ENCODE results near the gene SOWAHA. TPM values are rescaled to one million over a fixed set of nuclear protein-coding genes. Genes with fewer than 3 reads are reported as not detected.

Gene SOWAHA
- total RNA-seq, 1 experiment from 2014 or later, result 0.20 TPM

DNA sequence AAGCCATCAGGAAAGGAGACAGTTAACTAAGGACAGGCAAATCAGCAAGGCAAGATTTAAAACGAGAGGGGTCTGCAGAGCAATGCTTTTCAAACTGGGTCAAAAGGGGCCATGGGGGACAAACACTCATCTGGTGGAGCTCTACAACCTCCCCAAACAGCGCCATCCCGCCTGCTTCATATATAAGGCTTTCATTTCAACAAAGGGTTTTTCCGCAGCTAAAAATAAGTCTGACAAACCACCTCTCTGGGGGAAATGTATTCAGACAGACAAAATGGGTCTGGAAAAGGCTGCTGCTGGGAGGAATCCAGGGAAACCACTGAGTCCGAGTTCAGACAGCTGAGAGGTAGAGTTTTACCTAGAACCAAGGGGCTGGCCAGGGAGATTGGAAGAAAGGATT is 27.7 kb upstream of the SOWAHA start:
- H3K9me3 Mint-ChIP-seq, result no peaks in the 10 kb centered on the region
- Histone ChIP-seq H3K79me2 (ENCODE audit: insufficient read depth, low read length) (no peaks in the 10 kb centered on the region), H3K14ac (ENCODE audit: insufficient read depth, low read length) (no peak overlapping the region), H4K91ac (ENCODE audit: insufficient read length, low read depth, low read length) (no peak overlapping the region), H4K8ac (replicated peaks; ENCODE audit: insufficient read length, low read depth, low read length) (no peak overlapping the region), H4K20me1 (ENCODE audit: control insufficient read depth, insufficient read depth, insufficient read length) (no peaks in the 10 kb centered on the region), H2AFZ (ENCODE audit: low read length) (no peak overlapping the region), H3K4ac (ENCODE audit: low read depth, low read length) (no peak overlapping the region), H3K79me1 (ENCODE audit: insufficient read depth, low read depth, low read length, poor library complexity, severe bottlenecking) (no peaks in the 10 kb centered on the region), H3K27ac (ENCODE audit: insufficient read length, low read depth, low read length) (no peak overlapping the region), H3K4me1 (ENCODE audit: insufficient read depth, low read length) (no peaks in the 10 kb centered on the region), H3K9me3 (ENCODE audit: control insufficient read depth, low read depth, low read length) (no peaks in the 10 kb centered on the region), H2BK12ac (ENCODE audit: insufficient read length, low read depth, low read length) (no peak overlapping the region), H3K56ac (ENCODE audit: insufficient read length, low read depth, low read length) (no peak overlapping the region), H3K27me3 (ENCODE audit: insufficient read depth, low read length) (no peaks in the 10 kb centered on the region), H2BK20ac (ENCODE audit: low read depth, low read length, poor library complexity, severe bottlenecking) (no peak overlapping the region), H2BK120ac (ENCODE audit: low read depth, low read length, poor library complexity, severe bottlenecking) (no peak overlapping the region), H3K23ac (ENCODE audit: insufficient read length, low read depth, low read length) (no peak overlapping the region), H3K23me2 (ENCODE audit: insufficient read length, low read depth, low read length, poor library complexity, severe bottlenecking) (no peaks in the 10 kb centered on the region), H3T11ph (ENCODE audit: low read length) (no peak overlapping the region), H2AK5ac (ENCODE audit: insufficient read length, low read length) (no peak overlapping the region), H2BK15ac (ENCODE audit: low read depth, low read length) (no peak overlapping the region), H3K4me2 (ENCODE audit: insufficient read depth, insufficient read length, low read length) (no peak overlapping the region), H4K5ac (ENCODE audit: insufficient read length, low read depth, low read length) (no peak overlapping the region), H3K18ac (ENCODE audit: insufficient read length, low read depth, low read length) (no peak overlapping the region), H3K9ac (ENCODE audit: extremely low read depth, insufficient read length, low read length) (no peak overlapping the region), H2BK5ac (ENCODE audit: insufficient read length, low read length) (no peak overlapping the region)
- TF ChIP-seq, protein P1, sequence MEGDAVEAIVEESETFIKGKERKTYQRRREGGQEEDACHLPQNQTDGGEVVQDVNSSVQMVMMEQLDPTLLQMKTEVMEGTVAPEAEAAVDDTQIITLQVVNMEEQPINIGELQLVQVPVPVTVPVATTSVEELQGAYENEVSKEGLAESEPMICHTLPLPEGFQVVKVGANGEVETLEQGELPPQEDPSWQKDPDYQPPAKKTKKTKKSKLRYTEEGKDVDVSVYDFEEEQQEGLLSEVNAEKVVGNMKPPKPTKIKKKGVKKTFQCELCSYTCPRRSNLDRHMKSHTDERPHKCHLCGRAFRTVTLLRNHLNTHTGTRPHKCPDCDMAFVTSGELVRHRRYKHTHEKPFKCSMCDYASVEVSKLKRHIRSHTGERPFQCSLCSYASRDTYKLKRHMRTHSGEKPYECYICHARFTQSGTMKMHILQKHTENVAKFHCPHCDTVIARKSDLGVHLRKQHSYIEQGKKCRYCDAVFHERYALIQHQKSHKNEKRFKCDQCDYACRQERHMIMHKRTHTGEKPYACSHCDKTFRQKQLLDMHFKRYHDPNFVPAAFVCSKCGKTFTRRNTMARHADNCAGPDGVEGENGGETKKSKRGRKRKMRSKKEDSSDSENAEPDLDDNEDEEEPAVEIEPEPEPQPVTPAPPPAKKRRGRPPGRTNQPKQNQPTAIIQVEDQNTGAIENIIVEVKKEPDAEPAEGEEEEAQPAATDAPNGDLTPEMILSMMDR (conservative IDR thresholded peaks at IDR 0.05), result no peak
- DNase-seq, result no peak
- H3K27ac Mint-ChIP-seq, result no peak overlapping the region; a peak in 1 of 7 replicates
- WGBS (ENCODE audit: extremely low coverage, insufficient read length, low lambda C conversion rate), result no CpG with 5 or more reads among the region's 5 CpGs
- H3K36me3 Mint-ChIP-seq (ENCODE audit: insufficient read depth in 1 of 3, low read depth in 3 of 3), result no peaks in the 10 kb centered on the region
- H3K4me3 Mint-ChIP-seq, result no peak overlapping the region
- peaks cover 11 to 15% of the 10 kb centered on the region in 2 experiments for H3K4me1 Mint-ChIP-seq
- H3K27me3 Mint-ChIP-seq (ENCODE audit: low read depth), result peaks cover 26% of the 10 kb centered on the region
